ENCODE results near the gene CERS2.
"Not testable (repeated sequence)": the region's sequence is repeated elsewhere in the genome, so short reads cannot be mapped to it uniquely, and the experiment has no call there.

The CERS2 gene

DNA sequence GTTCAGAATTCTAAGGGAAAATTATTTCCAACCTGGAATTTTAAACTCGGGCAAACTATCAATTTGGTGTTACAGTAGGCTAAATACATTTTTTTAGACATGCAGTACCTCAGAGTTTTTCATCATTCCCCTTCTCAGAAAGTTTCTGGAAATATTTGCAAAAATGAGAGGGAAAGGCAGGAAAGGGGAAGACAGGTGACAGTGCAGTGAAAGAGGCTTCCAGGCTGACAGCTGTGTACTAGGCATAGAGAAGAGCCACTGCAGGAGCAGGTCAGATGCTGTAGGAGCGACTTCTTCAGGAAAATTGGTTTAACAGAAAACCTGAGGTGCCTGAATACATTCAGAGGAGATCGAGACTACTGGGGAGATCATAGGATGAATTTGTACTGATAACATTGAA lies 19.9 kb downstream of the CERS2 start:
- no peaks in the 10 kb centered on the region for H3K27me3 ChIP-seq (replicated peaks in 2 of 5; ENCODE audit: control insufficient read depth in 4 of 5, insufficient read depth in 5 of 5, low read length in 4 of 5)
- CTCF ChIA-PET: interaction anchor here (0.6 to 1.4 kb wide), 5 partner anchors 10 to 205 kb away, joined by 3 to 4 read pairs (median 3); partner anchors contain the start of gene SETDB1
- no peaks in the 10 kb centered on the region for H3K9me3 ChIP-seq (ENCODE audit: control extremely low read depth in 1 of 5, control insufficient read depth in 4 of 5, insufficient read depth in 2 of 5, low read depth in 1 of 5, low read length in 4 of 5)
- H3K4me1 ChIP-seq (ENCODE audit: control extremely low read depth in 1 of 4, control insufficient read depth in 4 of 4, insufficient read depth in 4 of 4, low read length in 3 of 4): no peaks in the 10 kb centered on the region
- no peak overlapping the region for H3K4me3 ChIP-seq (ENCODE audit: control insufficient read depth in 1 of 7, extremely low read depth in 1 of 7, insufficient read depth in 4 of 7, low read depth in 2 of 7, low read length in 6 of 7)
- H3K27ac ChIP-seq (ENCODE audit: insufficient read depth in 1 of 2, low read depth in 1 of 2, low read length in 2 of 2, poor library complexity in 1 of 2, severe bottlenecking in 2 of 2): no peak overlapping the region
- POLR2A ChIA-PET: interaction anchor here (0.7 kb wide), 1 partner anchor 11 kb away, joined by 3 read pairs; no protein-coding TSS in a partner anchor
- 100% methylated on average over 2 of the region's 3 CpGs for WGBS (ENCODE audit: insufficient coverage)
- peaks cover 25 to 80% (median 52%) of the 10 kb centered on the region in 4 experiments for H3K36me3 ChIP-seq (ENCODE audit: control insufficient read depth in 4 of 4, insufficient read depth in 4 of 4, low read length in 3 of 4)
- no peak for DNase-seq

DNA sequence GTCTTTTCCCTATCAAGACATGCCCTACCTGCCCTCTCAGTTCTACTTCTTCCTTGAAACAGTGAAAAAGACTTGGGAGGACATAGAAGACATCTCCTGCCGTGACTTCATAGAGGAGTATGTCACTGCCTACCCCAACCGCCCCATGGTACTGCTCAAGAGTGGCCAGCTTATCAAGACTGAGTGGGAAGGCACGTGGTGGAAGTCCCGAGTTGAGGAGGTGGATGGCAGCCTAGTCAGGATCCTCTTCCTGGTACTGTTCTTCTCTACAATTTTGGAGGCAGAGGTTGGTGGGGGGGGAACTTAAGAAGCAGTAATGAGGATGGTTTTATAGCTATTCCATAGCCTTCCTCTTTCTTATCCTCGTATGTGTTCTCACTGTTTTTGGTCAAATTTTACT lies 29.8 kb downstream of the CERS2 start:
- Histone ChIP-seq H3K4me3 (ENCODE audit: control insufficient read depth in 1 of 7, extremely low read depth in 1 of 7, insufficient read depth in 4 of 7, low read depth in 2 of 7, low read length in 6 of 7) (no peak overlapping the region), H3K4me1 (ENCODE audit: control extremely low read depth in 1 of 4, control insufficient read depth in 4 of 4, insufficient read depth in 4 of 4, low read length in 3 of 4) (no peaks in the 10 kb centered on the region), H3K9me3 (ENCODE audit: control extremely low read depth in 1 of 5, control insufficient read depth in 4 of 5, insufficient read depth in 2 of 5, low read depth in 1 of 5, low read length in 4 of 5) (no peaks in the 10 kb centered on the region), H3K27me3 (replicated peaks in 2 of 5; ENCODE audit: control insufficient read depth in 4 of 5, insufficient read depth in 5 of 5, low read length in 4 of 5) (no peaks in the 10 kb centered on the region), H3K27ac (ENCODE audit: insufficient read depth in 1 of 2, low read depth in 1 of 2, low read length in 2 of 2, poor library complexity in 1 of 2, severe bottlenecking in 2 of 2) (no peak overlapping the region), H3K36me3 (ENCODE audit: control insufficient read depth in 4 of 4, insufficient read depth in 4 of 4, low read length in 3 of 4) (peaks cover 27 to 91% (median 66%) of the 10 kb centered on the region in 4 experiments)
- WGBS (ENCODE audit: insufficient coverage): 100% methylated on average over 2 of the region's 5 CpGs
- POLR2A ChIA-PET: no interaction called here
- no peak for DNase-seq
- CTCF ChIA-PET: interaction anchor here (1.2 kb wide), 1 partner anchor 12 kb away, joined by 3 read pairs; no protein-coding TSS in a partner anchor

DNA sequence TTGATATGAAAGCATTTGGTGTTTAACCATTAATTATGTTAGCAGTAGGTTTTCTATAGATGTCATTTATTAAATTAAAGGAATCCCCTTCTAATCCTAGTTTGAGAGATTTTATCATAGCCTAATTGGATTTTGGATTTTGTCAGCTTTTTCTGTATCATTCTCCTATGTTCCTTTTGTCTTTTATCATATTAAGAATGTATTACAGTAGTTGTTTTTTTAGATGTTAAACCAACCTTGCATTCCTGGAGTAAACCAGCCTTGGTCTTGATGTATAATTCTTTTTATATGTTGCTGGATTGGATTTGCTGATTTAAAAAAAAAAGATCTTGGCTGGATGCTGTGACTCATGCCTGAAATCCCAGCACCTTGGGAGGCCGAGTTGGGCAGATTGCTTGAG lies 42.9 kb downstream of the CERS2 start:
- Histone ChIP-seq H3K4me1 (ENCODE audit: control extremely low read depth in 1 of 4, control insufficient read depth in 4 of 4, insufficient read depth in 4 of 4, low read length in 3 of 4) (peaks cover 2 to 8% (median 5%) of the 10 kb centered on the region in 4 experiments), H3K4me3 (ENCODE audit: control insufficient read depth in 1 of 7, extremely low read depth in 1 of 7, insufficient read depth in 4 of 7, low read depth in 2 of 7, low read length in 6 of 7) (no peak overlapping the region), H3K9me3 (ENCODE audit: control extremely low read depth in 1 of 5, control insufficient read depth in 4 of 5, insufficient read depth in 2 of 5, low read depth in 1 of 5, low read length in 4 of 5) (peaks cover 0 to 7% (median 3%) of the 10 kb centered on the region in 5 experiments), H3K27me3 (replicated peaks in 2 of 5; ENCODE audit: control insufficient read depth in 4 of 5, insufficient read depth in 5 of 5, low read length in 4 of 5) (no peaks in the 10 kb centered on the region), H3K36me3 (ENCODE audit: control insufficient read depth in 4 of 4, insufficient read depth in 4 of 4, low read length in 3 of 4) (peaks cover 20 to 70% (median 46%) of the 10 kb centered on the region in 4 experiments), H3K27ac (ENCODE audit: insufficient read depth in 1 of 2, low read depth in 1 of 2, low read length in 2 of 2, poor library complexity in 1 of 2, severe bottlenecking in 2 of 2) (no peak overlapping the region)
- ChIA-PET POLR2A (interaction anchor here (0.7 kb wide), 1 partner anchor 11 kb away, joined by 3 read pairs; no protein-coding TSS in a partner anchor), CTCF (interaction anchor here (1.0 kb wide), 1 partner anchor 34 kb away, joined by 3 read pairs; no protein-coding TSS in a partner anchor)
- 100% methylated on average over 1 of the region's 1 CpG for WGBS (ENCODE audit: insufficient coverage)
- DNase-seq: peak; percentile 31 to 87 (median 80)

GRCh38 chr1:150928775-150929174 lies 45.9 kb downstream of the CERS2 start:
- H3K27me3 ChIP-seq (replicated peaks in 2 of 5; ENCODE audit: control insufficient read depth in 4 of 5, insufficient read depth in 5 of 5, low read length in 4 of 5); POLR2A ChIA-PET; H3K4me1 ChIP-seq (ENCODE audit: control extremely low read depth in 1 of 4, control insufficient read depth in 4 of 4, insufficient read depth in 4 of 4, low read length in 3 of 4); H3K9me3 ChIP-seq (ENCODE audit: control extremely low read depth in 1 of 5, control insufficient read depth in 4 of 5, insufficient read depth in 2 of 5, low read depth in 1 of 5, low read length in 4 of 5); H3K27ac ChIP-seq (ENCODE audit: insufficient read depth in 1 of 2, low read depth in 1 of 2, low read length in 2 of 2, poor library complexity in 1 of 2, severe bottlenecking in 2 of 2); DNase-seq; H3K4me3 ChIP-seq (ENCODE audit: control insufficient read depth in 1 of 7, extremely low read depth in 1 of 7, insufficient read depth in 4 of 7, low read depth in 2 of 7, low read length in 6 of 7): not testable (repeated sequence)
- peaks cover 17 to 52% (median 39%) of the 10 kb centered on the region in 4 experiments for H3K36me3 ChIP-seq (ENCODE audit: control insufficient read depth in 4 of 4, insufficient read depth in 4 of 4, low read length in 3 of 4)
- no CpG with 5 or more reads among the region's 6 CpGs for WGBS (ENCODE audit: insufficient coverage)
- CTCF ChIA-PET: interaction anchor here (1.5 kb wide), 1 partner anchor 8 kb away, joined by 7 read pairs; no protein-coding TSS in a partner anchor

DNA sequence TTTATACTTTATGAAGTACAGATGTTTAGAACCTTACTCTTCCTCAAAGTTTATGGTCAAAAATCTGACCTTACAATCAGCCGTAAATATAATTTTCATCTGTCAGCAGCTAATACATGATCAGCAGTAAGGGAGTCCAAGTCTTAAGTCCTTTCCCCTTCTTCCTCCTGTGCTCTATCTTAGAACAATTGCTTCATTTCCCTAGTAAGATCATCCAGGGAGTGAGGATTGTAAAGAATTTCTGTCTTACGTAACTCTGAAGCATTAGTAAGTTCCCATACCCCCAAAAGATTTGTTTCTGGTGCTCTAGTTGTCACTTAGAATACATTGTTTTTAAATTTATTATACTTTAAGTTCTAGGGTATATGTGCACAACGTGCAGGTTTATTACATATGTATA lies 46.3 kb downstream of the CERS2 start:
- H3K9me3 ChIP-seq (ENCODE audit: control extremely low read depth in 1 of 5, control insufficient read depth in 4 of 5, insufficient read depth in 2 of 5, low read depth in 1 of 5, low read length in 4 of 5): peaks cover 0 to 7% (median 3%) of the 10 kb centered on the region in 5 experiments
- no peak for DNase-seq
- peaks cover 2 to 9% (median 6%) of the 10 kb centered on the region in 4 experiments for H3K4me1 ChIP-seq (ENCODE audit: control extremely low read depth in 1 of 4, control insufficient read depth in 4 of 4, insufficient read depth in 4 of 4, low read length in 3 of 4)
- no peaks in the 10 kb centered on the region for H3K27me3 ChIP-seq (replicated peaks in 2 of 5; ENCODE audit: control insufficient read depth in 4 of 5, insufficient read depth in 5 of 5, low read length in 4 of 5)
- no peak overlapping the region for H3K27ac ChIP-seq (ENCODE audit: insufficient read depth in 1 of 2, low read depth in 1 of 2, low read length in 2 of 2, poor library complexity in 1 of 2, severe bottlenecking in 2 of 2)
- H3K36me3 ChIP-seq (ENCODE audit: control insufficient read depth in 4 of 4, insufficient read depth in 4 of 4, low read length in 3 of 4): peaks cover 17 to 50% (median 38%) of the 10 kb centered on the region in 4 experiments
- no CpG with 5 or more reads among the region's 3 CpGs for WGBS (ENCODE audit: insufficient coverage)
- no peak overlapping the region for H3K4me3 ChIP-seq (ENCODE audit: control insufficient read depth in 1 of 7, extremely low read depth in 1 of 7, insufficient read depth in 4 of 7, low read depth in 2 of 7, low read length in 6 of 7)
- ChIA-PET POLR2A (no interaction called here), CTCF (interaction anchor here (0.6 to 1.5 kb wide), 3 partner anchors 8 to 88 kb away, joined by 3 to 7 read pairs (median 3); no protein-coding TSS in a partner anchor)

GRCh38 chr1:150927624-150928023 lies 47.0 kb downstream of the CERS2 start:
- WGBS (ENCODE audit: insufficient coverage): 95% methylated on average over 4 of the region's 4 CpGs
- Histone ChIP-seq H3K9me3 (ENCODE audit: control extremely low read depth in 1 of 5, control insufficient read depth in 4 of 5, insufficient read depth in 2 of 5, low read depth in 1 of 5, low read length in 4 of 5) (peaks cover 0 to 7% (median 3%) of the 10 kb centered on the region in 5 experiments), H3K27me3 (replicated peaks in 2 of 5; ENCODE audit: control insufficient read depth in 4 of 5, insufficient read depth in 5 of 5, low read length in 4 of 5) (no peaks in the 10 kb centered on the region), H3K27ac (ENCODE audit: insufficient read depth in 1 of 2, low read depth in 1 of 2, low read length in 2 of 2, poor library complexity in 1 of 2, severe bottlenecking in 2 of 2) (no peak overlapping the region), H3K4me1 (ENCODE audit: control extremely low read depth in 1 of 4, control insufficient read depth in 4 of 4, insufficient read depth in 4 of 4, low read length in 3 of 4) (peaks cover 2 to 9% (median 6%) of the 10 kb centered on the region in 4 experiments), H3K4me3 (ENCODE audit: control insufficient read depth in 1 of 7, extremely low read depth in 1 of 7, insufficient read depth in 4 of 7, low read depth in 2 of 7, low read length in 6 of 7) (no peak overlapping the region), H3K36me3 (ENCODE audit: control insufficient read depth in 4 of 4, insufficient read depth in 4 of 4, low read length in 3 of 4) (peaks cover 17 to 44% (median 33%) of the 10 kb centered on the region in 4 experiments)
- CTCF ChIA-PET: interaction anchor here (0.6 to 1.5 kb wide), 5 partner anchors 9 to 87 kb away, joined by 3 to 7 read pairs (median 3); no protein-coding TSS in a partner anchor
- POLR2A ChIA-PET: no interaction called here
- DNase-seq: no peak

GRCh38 chr1:150926097-150926741 lies 48.4 kb downstream of the CERS2 start, which contains the start of gene SETDB1:
TSS of gene SETDB1 (plus strand) at chr1:150926363. CDS start at chr1:150927715, 1,352 bp downstream.
- H3K36me3 ChIP-seq (ENCODE audit: control insufficient read depth in 4 of 4, insufficient read depth in 4 of 4, low read length in 3 of 4): peaks cover 14 to 32% (median 23%) of the 10 kb centered on the region in 4 experiments
- H3K27me3 ChIP-seq (replicated peaks in 2 of 5; ENCODE audit: control insufficient read depth in 4 of 5, insufficient read depth in 5 of 5, low read length in 4 of 5): no peaks in the 10 kb centered on the region
- H3K4me3 ChIP-seq (ENCODE audit: control insufficient read depth in 1 of 7, extremely low read depth in 1 of 7, insufficient read depth in 4 of 7, low read depth in 2 of 7, low read length in 6 of 7): peak within 1 kb of the TSS; percentile 62 to 98 (median 93)
- POLR2A ChIA-PET: interaction anchor here (0.5 kb wide), 1 partner anchor 47 kb away, joined by 3 read pairs; no protein-coding TSS in a partner anchor
- CTCF ChIA-PET: interaction anchor here (0.6 to 1.7 kb wide), 5 partner anchors 13 to 70 kb away, joined by 3 to 7 read pairs (median 4); no protein-coding TSS in a partner anchor
- H3K27ac ChIP-seq (ENCODE audit: insufficient read depth in 1 of 2, low read depth in 1 of 2, low read length in 2 of 2, poor library complexity in 1 of 2, severe bottlenecking in 2 of 2): peak within 1 kb of the TSS; percentile 92 to 96
- WGBS (ENCODE audit: insufficient coverage): 0% methylated on average over 26 of the region's 39 CpGs
- H3K9me3 ChIP-seq (ENCODE audit: control extremely low read depth in 1 of 5, control insufficient read depth in 4 of 5, insufficient read depth in 2 of 5, low read depth in 1 of 5, low read length in 4 of 5): peaks cover 0 to 3% (median 0%) of the 10 kb centered on the region in 5 experiments
- peaks cover 2 to 13% (median 6%) of the 10 kb centered on the region in 4 experiments for H3K4me1 ChIP-seq (ENCODE audit: control extremely low read depth in 1 of 4, control insufficient read depth in 4 of 4, insufficient read depth in 4 of 4, low read length in 3 of 4)
- DNase-seq: peak; percentile 97 to 99 (median 98)

All from common myeloid progenitor, CD34-positive (primary cell).